Measurements from ENCODE around the gene ADARB2. TPM values are rescaled to one million over a fixed set of nuclear protein-coding genes. Genes with fewer than 3 reads are reported as not detected.

Gene ADARB2
- polyA plus RNA-seq, 1 of the 3 experiments (the other 2 are of a cell fraction) = not detected

GRCh38 chr10:1284076-1284475, 453.2 kb downstream of the ADARB2 start (continued):
- no peak for TF ChIP-seq EZH2phosphoT487 (IDR thresholded peaks at IDR 0.05; ENCODE audit: borderline replicate concordance, low read depth)
- no peak for TF ChIP-seq YY1 (IDR thresholded peaks at IDR 0.05; ENCODE audit: low read depth)
- no peak for TF ChIP-seq CTCF (IDR thresholded peaks at IDR 0.05)

- Histone ChIP-seq H3K9me3 (no peaks in the 10 kb centered on the region), H3K27me3 (ENCODE audit: insufficient read depth) (no peaks in the 10 kb centered on the region), H2AFZ (ENCODE audit: low read depth) (no peak overlapping the region), H3K4me1 (ENCODE audit: control insufficient read depth in 1 of 2, insufficient read depth in 2 of 2, low read depth in 1 of 2, low read length in 1 of 2) (peaks cover 0 to 28% of the 10 kb centered on the region in 2 experiments; a peak in 2 of 4 replicates), H3F3A (replicated peaks; ENCODE audit: insufficient read depth) (no peaks in the 10 kb centered on the region), H4K20me1 (ENCODE audit: insufficient read depth) (no peaks in the 10 kb centered on the region), H3K27ac (ENCODE audit: low read depth in 2 of 2, low read length in 1 of 2) (no peak overlapping the region), H3K9ac (no peak overlapping the region), H3K79me2 (ENCODE audit: insufficient read depth) (no peaks in the 10 kb centered on the region), H3K4me2 (no peak overlapping the region), H3K4me3 (ENCODE audit: low read depth in 2 of 2, low read length in 1 of 2) (no peak overlapping the region), H3K9me2 (no peaks in the 10 kb centered on the region), H3K36me3 (replicated peaks in 1 of 2; ENCODE audit: control insufficient read depth in 1 of 2, insufficient read depth in 2 of 2, low read length in 1 of 2) (no peaks in the 10 kb centered on the region)
- TF ChIP-seq REST (IDR thresholded peaks at IDR 0.05; ENCODE audit: low read depth, low read length) = no peak
- 41% methylated on average over 9 of the region's 9 CpGs for WGBS (ENCODE audit: low lambda C conversion rate)
- DNase-seq = no peak
- CTCF ChIA-PET = interaction anchor here (2.4 kb wide), 1 partner anchor 10 kb away, joined by 11 read pairs; no protein-coding TSS in a partner anchor
- POLR2A ChIA-PET = interaction anchor here (1.0 kb wide), 1 partner anchor 11 kb away, joined by 3 read pairs; no protein-coding TSS in a partner anchor
Observed at GRCh38 chr10:1281405-1281782, 455.9 kb downstream of the ADARB2 start.

GRCh38 chr10:1280466-1281404, 456.6 kb downstream of the ADARB2 start:
- H3F3A ChIP-seq (replicated peaks; ENCODE audit: insufficient read depth) = no peaks in the 10 kb centered on the region
- H3K9me2 ChIP-seq = no peaks in the 10 kb centered on the region
- H3K9ac ChIP-seq = no peak overlapping the region
- H3K79me2 ChIP-seq (ENCODE audit: insufficient read depth) = no peaks in the 10 kb centered on the region
- H3K4me3 ChIP-seq (ENCODE audit: low read depth in 2 of 2, low read length in 1 of 2) = no peak overlapping the region
- no peaks in the 10 kb centered on the region for H3K9me3 ChIP-seq
- WGBS (ENCODE audit: low lambda C conversion rate) = 53% methylated on average over 18 of the region's 19 CpGs
- H3K4me2 ChIP-seq = no peak overlapping the region
- H3K27me3 ChIP-seq (ENCODE audit: insufficient read depth) = no peaks in the 10 kb centered on the region
- POLR2A ChIA-PET = interaction anchor here (1.0 kb wide), 1 partner anchor 11 kb away, joined by 3 read pairs; no protein-coding TSS in a partner anchor
- no peak for DNase-seq
- CTCF ChIA-PET = interaction anchor here (2.4 kb wide), 1 partner anchor 9 kb away, joined by 11 read pairs; no protein-coding TSS in a partner anchor
- peaks cover 0 to 27% of the 10 kb centered on the region in 2 experiments; a peak in 2 of 4 replicates for H3K4me1 ChIP-seq (ENCODE audit: control insufficient read depth in 1 of 2, insufficient read depth in 2 of 2, low read depth in 1 of 2, low read length in 1 of 2)
- H3K27ac ChIP-seq (ENCODE audit: low read depth in 2 of 2, low read length in 1 of 2) = no peak overlapping the region
- no peaks in the 10 kb centered on the region for H3K36me3 ChIP-seq (replicated peaks in 1 of 2; ENCODE audit: control insufficient read depth in 1 of 2, insufficient read depth in 2 of 2, low read length in 1 of 2)
- no peaks in the 10 kb centered on the region for H4K20me1 ChIP-seq (ENCODE audit: insufficient read depth)
- no peak overlapping the region for H2AFZ ChIP-seq (ENCODE audit: low read depth)
- no peak for TF ChIP-seq GABPA (IDR thresholded peaks at IDR 0.05; ENCODE audit: low read depth)
- no peak for TF ChIP-seq YY1 (IDR thresholded peaks at IDR 0.05; ENCODE audit: low read depth)
- TF ChIP-seq RFX5 (IDR thresholded peaks at IDR 0.05; ENCODE audit: low read length) = no peak
- TF ChIP-seq GATA2 (CRISPR knock-in tag; IDR thresholded peaks at IDR 0.05) = no peak
- TF ChIP-seq TAF1 (IDR thresholded peaks at IDR 0.05; ENCODE audit: borderline replicate concordance, low read depth, low read length) = no peak
- TF ChIP-seq EZH2phosphoT487 (IDR thresholded peaks at IDR 0.05; ENCODE audit: borderline replicate concordance, low read depth) = no peak
- TF ChIP-seq PBX3 (IDR thresholded peaks at IDR 0.05) = no peak
- TF ChIP-seq RCOR1 (IDR thresholded peaks at IDR 0.05; ENCODE audit: low read length) = no peak
- no peak for TF ChIP-seq TCF12 (IDR thresholded peaks at IDR 0.05)
- no peak for TF ChIP-seq NFIC (IDR thresholded peaks at IDR 0.05; ENCODE audit: borderline replicate concordance)
- no peak for TF ChIP-seq FOSL2 (IDR thresholded peaks at IDR 0.05; ENCODE audit: borderline replicate concordance, low read depth)
- no peak for TF ChIP-seq RXRA (IDR thresholded peaks at IDR 0.05; ENCODE audit: borderline replicate concordance, low read depth)
- TF ChIP-seq TEAD4 (IDR thresholded peaks at IDR 0.05; ENCODE audit: borderline replicate concordance, insufficient read depth) = no peak
